ENCODE measurements around the gene DNAJB13.

GRCh38 chr11:74019104-74019738 is 68.4 kb downstream of the DNAJB13 start:
- TF ChIP-seq GABPA (IDR thresholded peaks at IDR 0.05; ENCODE audit: low read depth) (no peak), CTCF (IDR thresholded peaks at IDR 0.05 in 2 of 3, conservative IDR thresholded peaks at IDR 0.05 in 1 of 3; ENCODE audit: control insufficient read depth in 2 of 3, extremely low read depth in 1 of 3, insufficient read depth in 1 of 3, low read depth in 3 of 3, low read length in 3 of 3) (no peak), REST (IDR thresholded peaks at IDR 0.05; ENCODE audit: low read depth, low read length) (no peak), ZNF274 (IDR thresholded peaks at IDR 0.05; ENCODE audit: insufficient read depth, insufficient read length) (no peak), TCF12 (IDR thresholded peaks at IDR 0.05; ENCODE audit: low read depth, low read length) (no peak), EP300 (IDR thresholded peaks at IDR 0.05; ENCODE audit: borderline replicate concordance in 1 of 2, control insufficient read depth in 1 of 2, low read depth in 2 of 2, low read length in 2 of 2) (no peak), RB1 (IDR thresholded peaks at IDR 0.05; ENCODE audit: borderline replicate concordance) (no peak), POLR2A (IDR thresholded peaks at IDR 0.05; ENCODE audit: low read depth, low read length) (no peak), GATAD2B (conservative IDR thresholded peaks at IDR 0.05; ENCODE audit: low read depth) (no peak), EZH2 (IDR thresholded peaks at IDR 0.05; ENCODE audit: borderline replicate concordance, control insufficient read depth, low read depth, low read length) (no peak), RCOR1 (conservative IDR thresholded peaks at IDR 0.05; ENCODE audit: low read depth, low read length) (no peak)

Measured in GM12878 (cell line).